IPS-11a (cell line): ENCODE results near the gene UBE3B.

Source experiments
- H3K4me3 ChIP-seq: one replicate; pipeline ENCODE4 v1.5.1; 2013; ENCODE audit warnings: low read depth, low read length, control low read depth

Gene UBE3B

DNA sequence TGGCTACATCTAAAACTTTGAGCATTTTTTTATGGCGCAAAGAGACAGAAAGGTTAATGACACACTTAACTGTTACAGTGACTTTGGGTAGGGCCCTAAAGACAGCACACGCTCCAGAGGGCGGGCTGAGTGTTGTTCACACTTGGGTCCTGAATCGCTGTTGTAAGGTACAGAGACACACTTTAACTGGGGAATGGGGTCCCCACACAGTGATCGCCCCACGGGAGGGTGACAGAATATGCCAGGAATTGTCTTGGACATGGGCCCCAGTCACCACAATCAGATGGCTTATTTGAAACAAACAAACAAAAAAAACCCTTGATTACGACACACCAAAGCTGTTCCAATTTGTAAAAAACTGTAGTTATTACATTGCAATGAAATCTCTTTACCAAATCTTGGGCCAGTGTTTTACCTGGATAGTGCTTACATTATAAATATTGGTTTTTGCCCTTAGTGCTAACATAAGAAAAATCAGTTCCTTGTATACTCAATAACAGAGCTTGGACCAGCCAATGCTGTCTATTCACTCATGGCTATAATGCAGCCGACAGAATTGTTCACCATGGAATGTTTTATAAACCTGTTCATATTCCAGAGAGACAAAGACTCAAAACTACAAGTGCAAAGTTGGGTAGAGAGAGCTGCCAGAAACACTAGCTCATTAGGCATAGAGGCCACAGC, 28.6 kb upstream of the UBE3B start:
- no peak overlapping the region for H3K4me3 ChIP-seq

- H3K4me3 ChIP-seq = no peak overlapping the region
Measured at GRCh38 chr12:109449845-109450532, 27.4 kb upstream of the UBE3B start.

DNA sequence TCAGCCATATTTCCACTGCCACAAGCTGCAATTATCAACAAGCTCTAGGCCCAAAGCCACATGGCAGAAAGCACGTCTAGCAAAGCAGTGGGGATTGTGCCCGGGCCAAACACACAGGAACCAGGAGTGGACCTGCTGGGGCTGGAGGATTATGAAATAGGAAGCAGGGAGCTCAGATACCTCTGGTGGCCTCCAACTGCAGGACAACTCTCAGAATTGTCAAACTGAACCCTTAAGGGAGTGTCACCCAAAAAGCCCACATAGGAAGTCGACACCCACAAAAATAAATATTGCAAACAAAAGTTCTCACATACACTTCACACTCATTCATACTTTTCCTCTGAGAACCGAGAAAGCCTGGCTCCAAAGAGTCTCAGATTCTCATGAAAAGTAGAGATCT, 26.5 kb upstream of the UBE3B start:
- no peak overlapping the region for H3K4me3 ChIP-seq

DNA sequence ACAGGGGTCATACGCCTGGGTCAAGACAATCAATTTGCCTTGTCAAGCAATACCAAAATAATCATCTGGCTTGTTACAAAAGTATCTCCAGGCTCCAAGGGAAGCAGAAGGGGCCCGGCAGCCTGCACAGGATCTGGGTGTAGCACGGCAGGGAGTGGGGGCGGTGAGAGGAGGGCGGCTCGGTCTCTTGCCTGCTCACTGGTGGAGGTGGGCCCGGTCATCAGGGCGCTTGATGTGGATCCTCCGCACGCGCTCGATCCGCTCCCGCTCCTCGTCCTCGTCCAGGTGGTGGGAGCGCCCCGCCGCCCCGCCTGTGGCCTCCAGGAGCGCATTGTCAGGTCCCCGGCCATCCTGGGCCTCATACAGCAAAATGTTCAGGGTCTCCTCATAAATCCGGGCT, 26.0 kb upstream of the UBE3B start:
- H3K4me3 ChIP-seq = no peak overlapping the region

DNA sequence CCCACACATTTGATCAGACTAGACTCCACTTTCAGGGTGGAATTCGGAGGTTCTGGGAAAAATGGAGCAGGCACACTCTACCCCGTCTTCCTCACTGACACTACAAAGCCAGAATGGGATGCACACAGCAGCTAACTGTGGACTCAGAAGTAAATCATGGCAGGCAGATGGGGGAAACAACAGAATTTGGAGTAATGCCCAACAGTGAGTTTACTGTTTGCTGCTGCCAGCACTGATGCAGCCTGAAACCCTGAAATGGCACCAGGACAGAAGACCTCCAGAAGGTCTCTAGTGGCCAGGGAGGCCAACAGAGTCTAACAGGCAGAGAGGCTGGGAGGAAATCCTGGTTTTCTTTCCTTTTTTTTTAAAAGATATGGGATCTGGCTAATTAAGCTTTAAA, 24.9 kb upstream of the UBE3B start:
- H3K4me3 ChIP-seq = no peak overlapping the region

DNA sequence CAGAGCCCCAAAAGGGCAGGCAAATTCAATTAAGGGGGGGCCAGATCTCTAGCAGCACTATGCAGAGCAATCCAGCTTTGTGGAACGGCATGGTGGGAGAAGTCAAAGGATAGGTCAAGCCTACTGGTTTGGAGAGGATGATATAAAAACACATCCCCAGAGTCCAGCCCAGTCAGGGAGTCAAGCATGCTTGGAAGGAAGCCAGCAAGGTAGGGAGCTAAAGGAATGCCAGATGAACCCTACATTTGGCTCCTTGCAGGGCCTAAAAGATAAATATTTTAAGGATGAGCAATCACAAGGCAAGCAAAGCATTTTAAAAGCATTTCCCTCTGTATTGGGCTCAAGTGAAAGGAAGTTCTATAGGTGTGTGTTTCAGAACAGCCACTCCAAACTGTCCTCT, 21.7 kb upstream of the UBE3B start:
- H3K4me3 ChIP-seq = no peak overlapping the region

- no peak overlapping the region for H3K4me3 ChIP-seq
Measured at GRCh38 chr12:109458086-109458485, 19.3 kb upstream of the UBE3B start.

DNA sequence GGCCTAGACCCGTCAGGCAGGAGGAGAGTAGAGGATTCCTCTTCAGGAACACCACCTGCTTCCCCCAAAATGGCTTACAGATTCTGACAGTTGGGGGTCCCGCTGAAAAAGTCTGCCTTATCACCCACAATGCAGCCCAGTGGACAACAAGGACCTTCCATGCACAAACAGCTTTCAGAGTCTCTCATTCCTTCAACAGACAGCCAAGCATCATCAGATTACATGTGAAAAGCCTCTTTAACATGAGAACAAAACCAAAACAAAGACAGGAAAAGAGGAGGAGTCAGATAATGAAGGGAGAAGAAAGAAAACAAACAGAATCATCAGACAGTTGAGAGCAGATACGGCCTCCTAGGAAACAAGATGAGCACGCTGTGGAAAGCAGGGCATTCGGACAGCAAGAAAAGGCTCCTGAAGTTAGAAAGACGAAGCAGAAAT, 18.6 kb upstream of the UBE3B start:
- H3K4me3 ChIP-seq = no peak overlapping the region

GRCh38 chr12:109459247-109459646, 18.2 kb upstream of the UBE3B start:
- no peak overlapping the region for H3K4me3 ChIP-seq

DNA sequence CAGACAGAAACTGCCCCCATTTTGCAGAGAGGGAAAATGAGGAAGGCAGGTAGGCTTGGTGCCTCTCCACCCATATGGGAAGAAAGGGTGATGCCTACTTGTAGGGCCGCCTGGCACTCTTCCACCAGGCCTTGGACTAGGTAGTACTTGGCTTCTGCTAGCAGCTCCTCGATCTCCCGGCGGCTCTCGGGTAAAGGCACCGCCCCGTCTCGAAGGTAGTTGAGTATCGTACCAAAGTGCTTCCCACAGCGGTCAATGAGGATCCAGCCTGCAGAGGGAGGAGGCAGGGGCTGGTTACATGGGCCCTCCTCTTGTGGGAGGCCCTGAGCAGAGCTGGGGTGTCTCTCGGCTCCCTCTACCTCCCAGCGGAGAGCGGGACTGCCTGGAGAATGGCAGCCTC, 16.9 kb upstream of the UBE3B start:
- H3K4me3 ChIP-seq = no peak overlapping the region

DNA sequence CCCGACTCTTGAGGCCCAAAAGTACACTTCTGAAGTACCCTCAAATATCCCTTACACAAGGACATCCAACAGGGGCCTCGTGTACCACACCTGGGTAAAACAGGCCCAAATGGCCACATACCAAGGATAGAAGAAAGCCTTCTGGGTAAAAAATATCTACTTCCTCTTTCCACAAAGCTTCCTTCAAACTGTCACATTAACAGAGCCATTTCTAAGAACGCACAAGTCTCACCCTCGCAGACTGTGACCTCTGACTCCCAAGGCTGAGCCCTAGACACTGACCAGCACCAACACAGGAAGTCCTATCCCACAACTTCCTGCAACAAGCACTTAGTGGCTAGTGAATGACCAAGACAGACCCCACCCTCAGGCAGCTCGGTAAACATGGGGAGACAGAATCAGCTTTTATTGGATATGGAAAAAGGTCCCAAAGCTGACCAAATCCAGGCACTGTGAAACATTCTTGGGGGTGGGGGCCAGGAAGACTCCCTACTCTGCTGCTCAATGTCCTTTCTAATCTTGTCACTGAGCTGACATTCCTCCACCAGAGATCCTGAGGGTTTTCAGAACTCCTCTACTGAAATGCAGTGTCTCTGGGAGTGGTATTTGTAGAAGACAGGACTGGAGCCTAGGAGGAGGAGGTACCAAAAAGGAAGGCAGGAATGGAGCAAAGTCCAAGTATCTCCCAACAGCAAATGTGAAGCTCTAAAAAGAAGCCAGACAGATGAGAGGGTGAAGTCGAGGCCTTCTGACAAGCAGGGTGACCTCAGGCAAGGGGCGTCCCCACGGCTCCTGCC, 16.2 kb upstream of the UBE3B start:
- H3K4me3 ChIP-seq = no peak overlapping the region

DNA sequence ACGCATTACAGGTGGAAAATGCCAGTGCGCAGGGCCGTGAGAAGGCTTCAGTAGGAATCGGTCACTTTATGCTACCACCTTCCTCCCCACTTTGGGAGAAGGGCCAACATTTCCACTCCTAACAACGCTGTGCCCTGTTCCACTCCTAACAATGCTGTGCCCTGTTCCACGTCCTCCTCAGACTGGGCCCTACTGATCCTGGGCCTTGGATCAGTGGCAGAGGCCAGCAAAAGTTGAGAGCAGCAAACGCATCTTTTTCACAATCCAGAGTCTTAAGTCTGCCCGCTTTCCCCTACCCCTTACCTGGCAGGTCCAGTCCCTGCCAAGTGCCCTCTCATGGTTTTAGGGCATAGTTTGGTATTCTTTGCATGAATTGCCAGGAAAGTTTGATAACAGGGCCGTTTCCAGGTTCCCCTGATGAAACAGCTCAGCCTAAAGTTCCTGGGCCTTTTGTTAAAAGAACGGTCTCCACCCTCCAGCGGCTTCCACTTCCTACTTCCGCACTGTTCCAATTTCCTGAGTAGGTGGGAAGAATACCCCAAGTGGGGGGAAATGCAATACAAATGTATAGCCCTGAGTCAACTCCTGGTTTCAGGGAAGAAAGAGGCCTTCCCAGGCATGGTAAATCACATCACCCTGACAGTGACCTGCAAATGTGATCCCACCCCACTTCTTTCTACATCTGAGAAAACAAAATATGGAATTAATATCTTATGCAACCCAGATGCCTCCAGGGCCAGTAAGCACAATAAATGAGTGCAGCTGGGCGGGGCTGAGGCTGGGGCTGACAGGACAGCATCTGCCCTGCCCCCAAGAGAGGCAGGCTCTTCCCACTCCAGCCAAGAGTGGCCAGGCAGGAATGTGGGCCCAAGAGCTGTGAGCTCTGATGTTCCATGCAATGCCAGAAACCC, 15.3 kb upstream of the UBE3B start:
- no peak overlapping the region for H3K4me3 ChIP-seq

GRCh38 chr12:109462868-109463692, 14.4 kb upstream of the UBE3B start:
- no peak overlapping the region for H3K4me3 ChIP-seq

- H3K4me3 ChIP-seq = no peak overlapping the region
Measured at GRCh38 chr12:109463756-109464155, 13.7 kb upstream of the UBE3B start.

DNA sequence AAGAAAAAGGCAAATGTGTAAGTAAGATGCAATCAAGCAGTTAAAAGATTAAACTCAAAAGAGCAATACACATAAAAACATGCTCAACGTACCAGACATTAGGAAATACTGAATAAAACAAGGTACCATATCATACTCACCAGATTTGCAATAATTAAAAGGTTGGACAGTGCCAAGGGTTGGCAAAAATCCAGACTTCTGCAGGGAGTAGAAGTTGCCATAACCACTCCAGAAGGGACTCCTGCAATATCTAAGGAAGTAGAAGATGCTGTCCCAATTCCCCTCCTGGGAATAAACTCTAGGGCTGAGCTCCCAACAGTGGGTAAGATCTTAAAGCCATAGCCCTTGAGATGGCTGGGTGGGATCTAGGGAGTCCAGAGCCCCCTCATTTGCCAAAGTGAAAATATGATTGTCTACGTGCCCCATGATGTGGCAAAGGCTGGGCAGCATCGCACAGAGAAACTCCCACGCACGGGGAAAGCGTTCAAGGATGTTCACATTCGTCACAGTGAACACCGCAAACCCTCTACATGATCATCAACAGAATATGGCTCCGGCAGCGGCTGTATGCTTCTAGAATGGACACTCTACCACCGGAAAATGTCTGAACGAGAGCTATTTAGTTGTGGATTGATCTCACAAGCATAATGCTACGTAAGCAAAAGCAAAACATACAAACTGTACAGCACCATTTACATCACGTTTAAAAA, 12.6 kb upstream of the UBE3B start:
- no peak overlapping the region for H3K4me3 ChIP-seq

- no peak overlapping the region for H3K4me3 ChIP-seq
Measured at GRCh38 chr12:109466305-109466704, 11.1 kb upstream of the UBE3B start.

- H3K4me3 ChIP-seq = no peak overlapping the region
Measured at GRCh38 chr12:109466821-109467220, 10.6 kb upstream of the UBE3B start.

DNA sequence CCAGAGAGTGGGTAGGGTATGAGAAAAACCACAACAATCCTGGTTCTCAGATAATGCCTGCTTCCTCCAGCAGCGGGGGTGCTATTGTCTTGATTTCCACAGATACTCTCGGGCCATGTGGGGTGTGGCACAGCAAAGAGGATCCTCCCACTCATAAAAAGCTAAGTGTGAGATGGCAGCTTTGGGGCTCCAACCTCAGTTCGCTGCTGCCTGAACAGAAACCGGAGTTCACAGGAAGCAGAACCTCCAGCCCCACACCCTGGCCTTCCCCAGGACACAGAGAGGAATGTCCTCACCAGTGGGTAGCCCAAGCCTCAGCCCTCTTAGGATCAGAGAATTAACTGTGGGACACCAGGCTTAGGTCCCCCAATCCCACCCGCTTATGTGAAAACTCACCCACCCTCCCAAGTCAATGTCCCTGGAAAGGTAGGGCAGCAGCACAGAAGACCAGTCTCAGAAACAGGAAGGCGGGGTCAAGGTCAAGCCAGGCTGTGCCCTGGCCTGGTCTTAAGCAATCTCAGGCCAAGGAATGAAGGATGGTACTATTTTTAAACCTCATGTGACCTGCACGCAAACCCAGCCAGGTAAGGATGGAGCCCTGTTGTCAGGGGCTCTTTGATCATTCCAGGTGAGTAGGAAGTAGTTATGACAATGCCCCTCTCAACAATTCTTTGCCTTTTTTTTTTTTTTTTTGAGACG, 9.3 kb upstream of the UBE3B start:
- no peak overlapping the region for H3K4me3 ChIP-seq

DNA sequence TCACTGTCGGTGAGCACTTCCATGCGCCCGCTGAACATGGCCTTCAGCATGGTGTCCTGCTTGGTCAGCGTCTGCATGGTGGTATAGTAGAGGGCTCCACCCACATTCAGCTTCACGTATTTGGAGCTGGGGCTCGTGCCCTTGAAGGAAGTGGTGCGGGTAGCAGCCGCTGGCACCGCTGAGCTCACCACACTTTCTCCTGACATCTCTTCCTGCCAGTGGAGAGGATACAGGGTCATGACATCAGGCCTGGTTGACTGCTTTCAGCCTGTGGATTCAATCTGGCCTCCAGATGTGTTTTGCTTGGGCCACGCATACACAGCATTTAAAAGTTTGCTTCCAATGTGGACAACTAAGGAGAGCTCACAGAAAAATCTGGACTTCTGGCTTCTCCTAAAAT, 7.9 kb upstream of the UBE3B start:
- H3K4me3 ChIP-seq = no peak overlapping the region
